ENCODE measurements around the gene PC. TPM values are rescaled to one million over a fixed set of nuclear protein-coding genes. Genes with fewer than 3 reads are reported as not detected.

PC gene
- total and polyA plus RNA-seq, 2 donors: 3.6 to 12.6 TPM

- H3K36me3 ChIP-seq (ENCODE audit: insufficient read depth): no peaks in the 10 kb centered on the region
- no peak overlapping the region for H3K27ac ChIP-seq (ENCODE audit: low read depth)
- no peak for DNase-seq (ENCODE audit: extremely low spot score)
- H3K4me3 ChIP-seq (ENCODE audit: low read depth, low read length): no peak overlapping the region
- no peaks in the 10 kb centered on the region for H3K4me1 ChIP-seq (ENCODE audit: insufficient read depth)
These were observed 35.6 kb downstream of the PC start for GRCh38 chr11:66922551-66922950.

- 83% methylated on average over 18 of the region's 18 CpGs for WGBS
- Histone ChIP-seq H3K4me1 (ENCODE audit: insufficient read depth) (no peaks in the 10 kb centered on the region), H3K4me3 (ENCODE audit: low read depth, low read length) (no peak overlapping the region), H3K36me3 (ENCODE audit: insufficient read depth) (no peaks in the 10 kb centered on the region), H3K27ac (ENCODE audit: low read depth) (no peak overlapping the region)
- no peak for DNase-seq (ENCODE audit: extremely low spot score)
These were observed 37.0 kb downstream of the PC start for GRCh38 chr11:66920978-66921784.

- 74% methylated on average over 6 of the region's 6 CpGs for WGBS
- Histone ChIP-seq H3K4me3 (ENCODE audit: low read depth, low read length) (no peak overlapping the region), H3K4me1 (ENCODE audit: insufficient read depth) (no peaks in the 10 kb centered on the region), H3K27ac (ENCODE audit: low read depth) (no peak overlapping the region), H3K36me3 (ENCODE audit: insufficient read depth) (no peaks in the 10 kb centered on the region)
- DNase-seq (ENCODE audit: extremely low spot score): no peak
These were observed 38.3 kb downstream of the PC start for GRCh38 chr11:66919923-66920322.

GRCh38 chr11:66918741-66919140, 39.4 kb downstream of the PC start:
- no peak for DNase-seq (ENCODE audit: extremely low spot score)
- 88% methylated on average over 3 of the region's 3 CpGs for WGBS
- no peak overlapping the region for H3K4me3 ChIP-seq (ENCODE audit: low read depth, low read length)
- no peaks in the 10 kb centered on the region for H3K4me1 ChIP-seq (ENCODE audit: insufficient read depth)
- no peak overlapping the region for H3K27ac ChIP-seq (ENCODE audit: low read depth)
- H3K36me3 ChIP-seq (ENCODE audit: insufficient read depth): no peaks in the 10 kb centered on the region

GRCh38 chr11:66915866-66916265, 42.3 kb downstream of the PC start:
- 82% methylated on average over 7 of the region's 7 CpGs for WGBS
- Histone ChIP-seq H3K27ac (ENCODE audit: low read depth) (no peak overlapping the region), H3K4me1 (ENCODE audit: insufficient read depth) (no peaks in the 10 kb centered on the region), H3K4me3 (ENCODE audit: low read depth, low read length) (no peak overlapping the region), H3K36me3 (ENCODE audit: insufficient read depth) (no peaks in the 10 kb centered on the region)
- no peak for DNase-seq (ENCODE audit: extremely low spot score)

- Histone ChIP-seq H3K4me3 (ENCODE audit: low read depth, low read length) (no peak overlapping the region), H3K36me3 (ENCODE audit: insufficient read depth) (no peaks in the 10 kb centered on the region), H3K27ac (ENCODE audit: low read depth) (no peak overlapping the region), H3K4me1 (ENCODE audit: insufficient read depth) (no peaks in the 10 kb centered on the region)
- no peak for DNase-seq (ENCODE audit: extremely low spot score)
- WGBS: 83% methylated on average over 14 of the region's 14 CpGs
These were observed 42.9 kb downstream of the PC start for GRCh38 chr11:66915046-66915832.

GRCh38 chr11:66914505-66914904, 43.7 kb downstream of the PC start:
- no peak for DNase-seq (ENCODE audit: extremely low spot score)
- WGBS: 81% methylated on average over 5 of the region's 5 CpGs

GRCh38 chr11:66912911-66913310, 45.3 kb downstream of the PC start:
- Histone ChIP-seq H3K4me3 (ENCODE audit: low read depth, low read length) (no peak overlapping the region), H3K4me1 (ENCODE audit: insufficient read depth) (no peaks in the 10 kb centered on the region), H3K36me3 (ENCODE audit: insufficient read depth) (no peaks in the 10 kb centered on the region), H3K27ac (ENCODE audit: low read depth) (no peak overlapping the region)
- 68% methylated on average over 9 of the region's 9 CpGs for WGBS
- no peak for DNase-seq (ENCODE audit: extremely low spot score)

More at GRCh38 chr11:66914505-66914904, 43.7 kb downstream of the PC start:
- no peaks in the 10 kb centered on the region for H3K36me3 ChIP-seq (ENCODE audit: insufficient read depth)
- H3K4me3 ChIP-seq (ENCODE audit: low read depth, low read length): no peak overlapping the region
- no peaks in the 10 kb centered on the region for H3K4me1 ChIP-seq (ENCODE audit: insufficient read depth)
- H3K27ac ChIP-seq (ENCODE audit: low read depth): no peak overlapping the region

GRCh38 chr11:66912361-66912760, 45.8 kb downstream of the PC start:
- DNase-seq (ENCODE audit: extremely low spot score): no peak
- Histone ChIP-seq H3K27ac (ENCODE audit: low read depth) (no peak overlapping the region), H3K4me3 (ENCODE audit: low read depth, low read length) (no peak overlapping the region), H3K4me1 (ENCODE audit: insufficient read depth) (no peaks in the 10 kb centered on the region), H3K36me3 (ENCODE audit: insufficient read depth) (no peaks in the 10 kb centered on the region)
- 85% methylated on average over 7 of the region's 7 CpGs for WGBS

- Histone ChIP-seq H3K4me1 (ENCODE audit: insufficient read depth) (no peaks in the 10 kb centered on the region), H3K27ac (ENCODE audit: low read depth) (no peak overlapping the region), H3K4me3 (ENCODE audit: low read depth, low read length) (no peak overlapping the region), H3K36me3 (ENCODE audit: insufficient read depth) (no peaks in the 10 kb centered on the region)
- WGBS: 88% methylated on average over 4 of the region's 4 CpGs
- no peak for DNase-seq (ENCODE audit: extremely low spot score)
These were observed 47.5 kb downstream of the PC start for GRCh38 chr11:66910669-66911068.

GRCh38 chr11:66910016-66910415, 48.2 kb downstream of the PC start:
- 90% methylated on average over 10 of the region's 10 CpGs for WGBS
- no peaks in the 10 kb centered on the region for H3K36me3 ChIP-seq (ENCODE audit: insufficient read depth)
- no peak overlapping the region for H3K27ac ChIP-seq (ENCODE audit: low read depth)
- H3K4me1 ChIP-seq (ENCODE audit: insufficient read depth): no peaks in the 10 kb centered on the region
- DNase-seq (ENCODE audit: extremely low spot score): no peak
- H3K4me3 ChIP-seq (ENCODE audit: low read depth, low read length): no peak overlapping the region

GRCh38 chr11:66909181-66909580, 49.0 kb downstream of the PC start:
- DNase-seq (ENCODE audit: extremely low spot score): no peak
- WGBS: 95% methylated on average over 8 of the region's 8 CpGs
- Histone ChIP-seq H3K4me1 (ENCODE audit: insufficient read depth) (no peaks in the 10 kb centered on the region), H3K4me3 (ENCODE audit: low read depth, low read length) (no peak overlapping the region), H3K36me3 (ENCODE audit: insufficient read depth) (no peaks in the 10 kb centered on the region), H3K27ac (ENCODE audit: low read depth) (no peak overlapping the region)

GRCh38 chr11:66907751-66908630, 50.2 kb downstream of the PC start:
- no peak for DNase-seq (ENCODE audit: extremely low spot score)
- Histone ChIP-seq H3K4me1 (ENCODE audit: insufficient read depth) (no peaks in the 10 kb centered on the region), H3K4me3 (ENCODE audit: low read depth, low read length) (no peak overlapping the region), H3K27ac (ENCODE audit: low read depth) (no peak overlapping the region), H3K36me3 (ENCODE audit: insufficient read depth) (no peaks in the 10 kb centered on the region)
- 84% methylated on average over 9 of the region's 9 CpGs for WGBS

Measured in urinary bladder (tissue), 4 donors.